Cardiac muscle cell (in vitro differentiated cells and primary cell): ENCODE measurements around the gene RCSD1. TPM values are rescaled to one million over a fixed set of nuclear protein-coding genes. Genes with fewer than 3 reads are reported as not detected.

Source experiments
- DNase-seq, 2 donors: peaks; one replicate each; pipeline versions ENCODE4 v3.0.0 to v3.0.0-alpha.2; 2010 to 2017; ENCODE audit warnings: low read depth in 1 of 2, low spot score in 1 of 2
- H3K27ac ChIP-seq: fragments of 200-600 bp; sonication (generic); 2 replicates; pipeline ENCODE4 v1.5.1; 2016
- H3K27me3 ChIP-seq: fragments of 200-600 bp; sonication (generic); 2 replicates; pipeline ENCODE4 v1.6.0; 2016; ENCODE audit warnings: control low read depth
- H3K36me3 ChIP-seq: fragments of 200-600 bp; sonication (generic); 2 replicates; pipeline ENCODE4 v1.5.1; 2016; ENCODE audit warnings: control low read depth
- H3K4me1 ChIP-seq: fragments of 200-600 bp; sonication (generic); 2 replicates; pipeline ENCODE4 v1.8.1; 2017; ENCODE audit warnings: low read depth, mild to moderate bottlenecking, mixed run types
- H3K4me3 ChIP-seq: fragments of 200-600 bp; sonication (generic); 2 replicates; pipeline ENCODE4 v1.5.1; 2016; ENCODE audit warnings: mild to moderate bottlenecking
- H3K9me3 ChIP-seq: fragments of 200-600 bp; sonication (generic); 2 replicates; pipeline ENCODE4 v1.5.1; 2017; ENCODE audit warnings: low read depth, mild to moderate bottlenecking, control low read depth
- polyA plus RNA-seq: library from polyadenylated mRNA; unstranded; fragments of >200 nt; fragmentation: Nextera tagmentation; extraction: Ambion mirVana; gene quantifications from 2 replicates; pipeline ENCODE4 v1.2.1, GENCODE V29; 2016
- total RNA-seq: library from RNA; depleted of rRNA; stranded (reverse); fragments of >200 nt; gene quantifications from 2 replicates; pipeline ENCODE4 v1.2.3, GENCODE V29; 2016
- TF ChIP-seq, protein P1 (sequence below): IDR thresholded peaks from 2 replicates; pipeline ENCODE4 v1.5.1; 2012; ENCODE audit warnings: low read depth, mild to moderate bottlenecking, low read length

The RCSD1 gene
- total and polyA plus RNA-seq, 2 experiments from 2014 or later: 77.3 to 317 TPM

DNA sequence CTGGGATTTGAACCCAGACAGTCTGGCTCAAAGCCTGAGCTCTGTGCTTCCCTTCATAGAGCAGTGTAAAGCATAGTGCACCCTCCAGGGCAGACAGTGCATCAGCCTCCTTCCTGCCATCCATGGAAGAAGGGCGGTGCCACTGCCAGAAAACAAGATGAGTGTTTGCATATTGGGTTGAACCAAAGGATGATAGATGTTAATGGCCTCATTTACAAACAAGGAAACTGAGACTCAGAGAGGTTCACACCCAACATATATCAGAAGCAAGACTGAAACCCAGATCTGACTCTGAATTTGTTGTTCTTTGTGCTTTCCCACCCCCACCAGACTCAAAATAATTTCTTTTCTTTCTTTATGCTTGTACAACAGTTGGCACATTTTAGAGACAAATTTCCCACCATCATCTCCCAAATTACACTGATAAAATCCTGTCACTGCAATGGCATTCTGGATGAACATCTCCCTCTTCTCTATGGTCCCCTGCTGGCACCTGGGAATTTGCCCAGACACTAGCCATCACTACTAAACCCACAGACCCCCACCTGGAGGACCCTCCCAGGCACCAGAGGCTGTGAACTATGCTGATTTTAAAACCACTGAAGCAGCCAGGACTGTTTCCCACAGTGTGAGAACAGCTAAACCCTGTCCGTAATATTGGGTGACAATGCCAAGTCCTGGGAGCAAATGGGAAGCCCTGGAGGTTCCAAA lies 46.3 kb downstream of the RCSD1 start:
- TF ChIP-seq, protein P1, sequence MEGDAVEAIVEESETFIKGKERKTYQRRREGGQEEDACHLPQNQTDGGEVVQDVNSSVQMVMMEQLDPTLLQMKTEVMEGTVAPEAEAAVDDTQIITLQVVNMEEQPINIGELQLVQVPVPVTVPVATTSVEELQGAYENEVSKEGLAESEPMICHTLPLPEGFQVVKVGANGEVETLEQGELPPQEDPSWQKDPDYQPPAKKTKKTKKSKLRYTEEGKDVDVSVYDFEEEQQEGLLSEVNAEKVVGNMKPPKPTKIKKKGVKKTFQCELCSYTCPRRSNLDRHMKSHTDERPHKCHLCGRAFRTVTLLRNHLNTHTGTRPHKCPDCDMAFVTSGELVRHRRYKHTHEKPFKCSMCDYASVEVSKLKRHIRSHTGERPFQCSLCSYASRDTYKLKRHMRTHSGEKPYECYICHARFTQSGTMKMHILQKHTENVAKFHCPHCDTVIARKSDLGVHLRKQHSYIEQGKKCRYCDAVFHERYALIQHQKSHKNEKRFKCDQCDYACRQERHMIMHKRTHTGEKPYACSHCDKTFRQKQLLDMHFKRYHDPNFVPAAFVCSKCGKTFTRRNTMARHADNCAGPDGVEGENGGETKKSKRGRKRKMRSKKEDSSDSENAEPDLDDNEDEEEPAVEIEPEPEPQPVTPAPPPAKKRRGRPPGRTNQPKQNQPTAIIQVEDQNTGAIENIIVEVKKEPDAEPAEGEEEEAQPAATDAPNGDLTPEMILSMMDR: no peak
- Histone ChIP-seq H3K4me1 (peaks cover 53% of the 10 kb centered on the region), H3K36me3 (peaks cover 8% of the 10 kb centered on the region), H3K9me3 (no peaks in the 10 kb centered on the region), H3K4me3 (no peak overlapping the region), H3K27ac (peak overlapping the region; percentile 100), H3K27me3 (no peaks in the 10 kb centered on the region)
- no peak for DNase-seq

DNA sequence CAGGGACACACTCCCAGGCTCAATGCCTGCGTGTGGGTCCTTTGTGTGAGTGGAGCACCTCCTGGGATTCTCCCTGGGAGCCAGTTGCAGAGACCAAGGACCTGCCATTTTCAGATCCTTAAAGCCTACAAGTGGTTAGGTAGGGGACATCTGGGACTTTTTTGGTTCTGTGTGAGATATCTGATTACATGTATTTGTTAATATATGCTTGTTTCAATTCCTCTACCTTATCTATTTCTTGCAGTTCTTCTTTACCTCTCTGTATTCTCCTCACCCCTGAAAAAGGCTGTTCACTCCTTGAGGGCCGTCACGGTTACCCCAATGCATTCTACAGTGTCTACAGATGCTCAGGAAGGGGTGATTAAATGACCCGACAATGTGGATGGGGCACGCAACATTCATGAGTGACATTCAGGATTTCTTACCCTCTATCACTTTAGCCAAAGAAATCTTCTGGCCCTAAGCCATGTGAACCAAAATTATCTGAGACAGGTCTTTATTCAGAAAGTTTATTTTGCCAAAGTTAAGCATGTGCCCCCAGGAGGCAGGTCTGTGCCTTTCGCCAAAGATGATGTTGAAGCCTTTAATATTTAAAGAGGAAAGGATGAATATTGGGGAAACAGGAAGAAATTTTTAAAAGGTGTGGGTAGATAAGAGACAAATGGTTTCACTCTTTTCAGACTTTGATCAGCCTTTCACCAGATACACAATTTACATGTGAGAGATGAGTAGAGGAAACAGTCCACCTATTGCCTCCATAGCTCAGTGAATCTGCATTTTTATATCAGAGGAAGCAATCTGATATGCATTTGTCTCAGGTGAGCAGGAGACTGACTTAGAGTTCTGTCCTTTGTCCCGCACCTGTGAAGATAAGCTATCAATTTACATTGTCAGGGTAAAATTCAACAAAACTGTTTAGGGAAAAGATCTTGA lies 47.1 kb downstream of the RCSD1 start:
- DNase-seq: no peak
- no peaks in the 10 kb centered on the region for H3K9me3 ChIP-seq
- no peaks in the 10 kb centered on the region for H3K27me3 ChIP-seq
- H3K36me3 ChIP-seq: peaks cover 8% of the 10 kb centered on the region
- H3K27ac ChIP-seq: peak overlapping the region; percentile 100
- TF ChIP-seq, protein P1: no peak
- H3K4me1 ChIP-seq: peaks cover 55% of the 10 kb centered on the region
- no peak overlapping the region for H3K4me3 ChIP-seq

DNA sequence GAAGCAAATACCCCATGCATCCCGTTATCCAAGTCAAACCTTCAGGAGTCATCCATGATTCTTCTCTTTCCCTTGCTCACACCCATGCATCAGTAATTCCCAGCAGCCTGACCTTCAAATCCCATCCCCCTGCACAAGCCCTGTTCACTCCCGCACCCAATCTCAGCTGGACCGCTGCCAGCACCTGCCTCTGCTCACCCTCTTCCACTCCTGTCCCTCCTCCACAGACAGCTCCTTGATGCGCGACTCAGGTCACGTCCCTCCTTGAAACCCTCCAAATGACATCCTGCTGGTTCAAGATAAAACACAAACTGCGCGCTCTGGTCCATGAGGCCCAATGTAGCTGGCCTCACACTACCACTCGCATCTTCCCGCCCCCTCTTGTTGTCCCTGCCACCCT lies 48.4 kb downstream of the RCSD1 start:
- Histone ChIP-seq H3K4me1 (peaks cover 66% of the 10 kb centered on the region), H3K36me3 (peaks cover 8% of the 10 kb centered on the region), H3K4me3 (no peak overlapping the region), H3K9me3 (no peaks in the 10 kb centered on the region), H3K27me3 (no peaks in the 10 kb centered on the region), H3K27ac (peak overlapping the region; percentile 100)
- peak in 1 of 2 donors; percentile 46 for DNase-seq
- TF ChIP-seq, protein P1: no peak

DNA sequence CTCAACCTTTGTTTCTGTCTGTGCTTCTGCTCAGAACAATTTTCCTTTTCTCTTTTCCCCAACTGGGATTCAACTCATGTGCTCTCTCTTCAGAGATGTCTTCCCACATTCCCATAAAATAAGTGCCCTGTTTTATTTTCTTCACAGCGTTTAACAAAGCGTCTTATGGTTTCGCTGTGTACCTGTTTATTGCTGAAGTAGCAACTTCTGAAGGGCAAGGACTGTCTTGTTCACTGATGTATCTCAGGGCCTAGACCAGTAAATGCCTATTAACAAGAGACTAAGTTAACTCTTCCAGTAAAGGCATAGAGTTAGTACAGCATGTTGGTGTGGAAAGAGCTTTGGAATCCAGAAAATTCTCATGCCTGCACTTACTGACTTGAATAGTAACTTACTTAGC lies 48.8 kb downstream of the RCSD1 start:
- DNase-seq: no peak
- Histone ChIP-seq H3K9me3 (no peaks in the 10 kb centered on the region), H3K4me3 (no peak overlapping the region), H3K27ac (peak overlapping the region; percentile 100), H3K4me1 (peaks cover 71% of the 10 kb centered on the region), H3K27me3 (no peaks in the 10 kb centered on the region), H3K36me3 (peaks cover 7% of the 10 kb centered on the region)
- TF ChIP-seq, protein P1: no peak

DNA sequence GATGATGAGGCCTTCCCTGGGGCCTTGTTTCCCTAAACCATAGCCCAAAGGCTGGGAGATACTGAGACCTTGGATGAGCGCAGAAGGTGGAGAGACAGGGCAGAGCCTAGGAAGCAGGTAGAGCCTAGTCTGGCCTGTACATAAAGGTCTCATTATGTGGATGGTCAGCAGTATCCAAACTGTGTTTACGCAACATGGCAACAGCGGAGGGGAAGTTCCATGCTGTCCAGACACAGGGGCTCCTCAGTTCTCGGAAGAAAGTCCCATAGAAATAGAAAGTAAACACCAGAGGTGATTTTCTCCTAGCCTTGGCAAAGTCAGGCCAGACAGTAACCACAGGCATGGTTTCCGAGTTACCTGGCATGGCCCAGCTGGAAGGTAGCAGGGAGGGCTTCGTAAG lies 49.7 kb downstream of the RCSD1 start:
- Histone ChIP-seq H3K4me3 (no peak overlapping the region), H3K4me1 (peaks cover 77% of the 10 kb centered on the region), H3K27me3 (no peaks in the 10 kb centered on the region), H3K36me3 (peaks cover 6% of the 10 kb centered on the region), H3K27ac (peak overlapping the region; percentile 100), H3K9me3 (no peaks in the 10 kb centered on the region)
- TF ChIP-seq, protein P1: no peak
- DNase-seq: no peak
